ENCODE measurements around the gene VCL. TPM values are rescaled to one million over a fixed set of nuclear protein-coding genes. Genes with fewer than 3 reads are reported as not detected.

The VCL gene
- total RNA-seq, 4 donors from 2014 or later = 71.9 to 151 (median 112) TPM

GRCh38 chr10:74103560-74104258 is 105.8 kb downstream of the VCL start:
- Histone ChIP-seq H3K27me3 (no peaks in the 10 kb centered on the region), H3K4me3 (replicated peaks in 1 of 3) (no peak overlapping the region), H3K4me1 (no peaks in the 10 kb centered on the region), H3K9me3 (no peaks in the 10 kb centered on the region), H3K27ac (no peak overlapping the region), H3K36me3 (peaks cover 36 to 67% of the 10 kb centered on the region in 2 donors)
- 81 to 87% methylated on average over 11 of the region's 11 CpGs for WGBS, 2 donors
- TF ChIP-seq POLR2A (IDR thresholded peaks at IDR 0.05) = no peak
- TF ChIP-seq, protein P1, sequence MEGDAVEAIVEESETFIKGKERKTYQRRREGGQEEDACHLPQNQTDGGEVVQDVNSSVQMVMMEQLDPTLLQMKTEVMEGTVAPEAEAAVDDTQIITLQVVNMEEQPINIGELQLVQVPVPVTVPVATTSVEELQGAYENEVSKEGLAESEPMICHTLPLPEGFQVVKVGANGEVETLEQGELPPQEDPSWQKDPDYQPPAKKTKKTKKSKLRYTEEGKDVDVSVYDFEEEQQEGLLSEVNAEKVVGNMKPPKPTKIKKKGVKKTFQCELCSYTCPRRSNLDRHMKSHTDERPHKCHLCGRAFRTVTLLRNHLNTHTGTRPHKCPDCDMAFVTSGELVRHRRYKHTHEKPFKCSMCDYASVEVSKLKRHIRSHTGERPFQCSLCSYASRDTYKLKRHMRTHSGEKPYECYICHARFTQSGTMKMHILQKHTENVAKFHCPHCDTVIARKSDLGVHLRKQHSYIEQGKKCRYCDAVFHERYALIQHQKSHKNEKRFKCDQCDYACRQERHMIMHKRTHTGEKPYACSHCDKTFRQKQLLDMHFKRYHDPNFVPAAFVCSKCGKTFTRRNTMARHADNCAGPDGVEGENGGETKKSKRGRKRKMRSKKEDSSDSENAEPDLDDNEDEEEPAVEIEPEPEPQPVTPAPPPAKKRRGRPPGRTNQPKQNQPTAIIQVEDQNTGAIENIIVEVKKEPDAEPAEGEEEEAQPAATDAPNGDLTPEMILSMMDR (IDR thresholded peaks at IDR 0.05) = peak in 1 of 6 experiments; percentile 21
- intact Hi-C loops (cut with DNase I) = no loop called here
- no peak for DNase-seq

DNA sequence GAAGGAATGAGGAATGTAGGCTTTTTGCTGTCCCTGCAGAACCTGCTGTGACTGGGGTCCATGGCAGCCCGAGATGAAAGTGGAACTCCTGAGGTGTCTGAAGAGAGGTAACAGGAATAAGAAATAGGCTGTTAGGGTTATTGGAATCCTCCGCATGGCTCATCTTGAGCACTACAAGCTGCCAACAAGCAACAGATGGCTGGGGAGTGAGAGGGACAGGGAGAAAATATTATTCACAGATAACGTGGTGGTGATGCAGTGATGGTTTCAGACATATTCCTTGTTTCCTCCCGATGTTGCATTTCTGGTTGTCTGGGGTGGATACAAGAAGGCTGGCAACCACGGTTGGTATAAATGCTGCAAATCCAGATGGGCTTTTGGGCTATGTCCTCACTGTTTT is 106.6 kb downstream of the VCL start:
- peaks cover 44 to 69% of the 10 kb centered on the region in 2 donors for H3K36me3 ChIP-seq
- WGBS, 2 donors = 95 to 97% methylated on average over 5 of the region's 5 CpGs
- TF ChIP-seq POLR2A (IDR thresholded peaks at IDR 0.05) = no peak
- TF ChIP-seq, protein P1 (IDR thresholded peaks at IDR 0.05) = no peak

GRCh38 chr10:74104996-74105395 is 107.1 kb downstream of the VCL start:
- no peaks in the 10 kb centered on the region for H3K27me3 ChIP-seq
- peaks cover 49 to 70% of the 10 kb centered on the region in 2 donors for H3K36me3 ChIP-seq
- H3K27ac ChIP-seq = no peak overlapping the region
- TF ChIP-seq, protein P1 (IDR thresholded peaks at IDR 0.05) = no peak
- no peak for TF ChIP-seq POLR2A (IDR thresholded peaks at IDR 0.05)
- intact Hi-C loops (cut with DNase I) = no loop called here
- H3K9me3 ChIP-seq = no peaks in the 10 kb centered on the region
- no peaks in the 10 kb centered on the region for H3K4me1 ChIP-seq
- no peak overlapping the region for H3K4me3 ChIP-seq (replicated peaks in 1 of 3)
- DNase-seq = no peak
- WGBS, 2 donors = 80 to 95% methylated on average over 8 of the region's 8 CpGs

More for the DNA sequence above, 106.6 kb downstream of the VCL start:
- Histone ChIP-seq H3K4me1 (no peaks in the 10 kb centered on the region), H3K27ac (no peak overlapping the region), H3K27me3 (no peaks in the 10 kb centered on the region), H3K9me3 (no peaks in the 10 kb centered on the region), H3K4me3 (replicated peaks in 1 of 3) (no peak overlapping the region)
- no peak for DNase-seq
- intact Hi-C loops (cut with DNase I) = no loop called here

DNA sequence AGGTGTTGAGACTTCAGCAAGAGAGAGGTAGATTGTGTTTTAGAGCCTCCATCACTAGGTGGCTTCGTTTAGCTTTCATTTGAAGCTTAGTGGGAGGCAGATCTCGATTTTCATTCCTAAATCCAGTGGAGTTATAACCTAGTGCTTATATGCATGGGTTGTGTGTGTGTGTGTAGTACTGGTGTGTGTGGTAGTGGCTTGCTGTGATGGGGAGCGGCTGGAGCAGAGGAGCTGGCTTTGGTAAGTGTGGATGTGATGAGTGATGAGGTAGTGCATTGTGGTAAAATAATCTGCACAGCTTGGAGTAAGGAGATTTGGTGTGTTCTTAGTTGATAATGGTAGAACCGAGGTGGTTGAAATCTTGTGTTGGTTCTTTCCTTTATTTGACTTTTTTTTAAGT is 109.5 kb downstream of the VCL start:
- WGBS, 2 donors = 90 to 92% methylated on average over 4 of the region's 4 CpGs
- H3K36me3 ChIP-seq = peaks cover 52 to 65% of the 10 kb centered on the region in 2 donors

GRCh38 chr10:74109452-74109851 is 111.5 kb downstream of the VCL start:
- no peaks in the 10 kb centered on the region for H3K27me3 ChIP-seq
- no peak overlapping the region for H3K4me3 ChIP-seq (replicated peaks in 1 of 3)
- TF ChIP-seq POLR2A (IDR thresholded peaks at IDR 0.05) = no peak
- TF ChIP-seq, protein P1 (IDR thresholded peaks at IDR 0.05) = no peak
- no peaks in the 10 kb centered on the region for H3K9me3 ChIP-seq
- peaks cover 17 to 21% of the 10 kb centered on the region in 2 donors for H3K4me1 ChIP-seq
- intact Hi-C loops (cut with DNase I) = no loop called here
- DNase-seq = no peak
- peak overlapping the region in 1 of 3 donors; percentile 20 for H3K27ac ChIP-seq
- H3K36me3 ChIP-seq = peaks cover 50 to 54% of the 10 kb centered on the region in 2 donors

More for the DNA sequence above, 109.5 kb downstream of the VCL start:
- Histone ChIP-seq H3K27me3 (no peaks in the 10 kb centered on the region), H3K9me3 (no peaks in the 10 kb centered on the region), H3K27ac (no peak overlapping the region), H3K4me1 (peaks cover 0 to 2% of the 10 kb centered on the region in 2 donors), H3K4me3 (replicated peaks in 1 of 3) (no peak overlapping the region)
- DNase-seq = no peak
- TF ChIP-seq, protein P1 (IDR thresholded peaks at IDR 0.05) = no peak
- no peak for TF ChIP-seq POLR2A (IDR thresholded peaks at IDR 0.05)
- intact Hi-C loops (cut with DNase I) = no loop called here

Data from thyroid gland (tissue), 4 donors.